Spleen (tissue), 11 donors: ENCODE data around the gene SLC16A8. TPM values are rescaled to one million over a fixed set of nuclear protein-coding genes. Genes with fewer than 3 reads are reported as not detected.

Experiments used
- DNase-seq: peaks from one replicate; pipeline ENCODE4 v3.0.0-alpha.2; 2020
- H3K27ac ChIP-seq, 8 donors: fragments of 200-600 bp; sonication (generic) in 7 of 8; 1 replicate in 4 of 8; 2 replicates in 4 of 8; pipeline versions ENCODE4 v1.5.0 to v1.8.0; 2016 to 2021; ENCODE audit warnings: inconsistent platforms in 4 of 8, mild to moderate bottlenecking in 4 of 8, moderate library complexity in 1 of 8
- H3K27me3 ChIP-seq, 7 donors: fragments of 200-600 bp; sonication (generic) in 6 of 7; replicated peaks in 1 of 7; 1 replicate in 4 of 7; 2 replicates in 3 of 7; pipeline versions ENCODE4 v1.5.0 to v1.8.0; 2016 to 2021; ENCODE audit warnings: inconsistent platforms in 3 of 7, mild to moderate bottlenecking in 1 of 7
- H3K36me3 ChIP-seq, 6 donors: fragments of 200-600 bp; sonication (generic) in 5 of 6; 1 replicate in 4 of 6; 2 replicates in 2 of 6; pipeline versions ENCODE4 v1.5.0 to v1.8.0; 2016 to 2021; ENCODE audit warnings: inconsistent platforms in 2 of 6
- H3K4me1 ChIP-seq, 6 donors: fragments of 200-600 bp; sonication (generic) in 5 of 6; 1 replicate in 3 of 6; 2 replicates in 3 of 6; pipeline versions ENCODE4 v1.5.0 to v1.8.0; 2016 to 2021; ENCODE audit warnings: inconsistent platforms in 3 of 6
- H3K4me3 ChIP-seq, 8 donors: fragments of 200-600 bp; sonication (generic) in 7 of 8; 1 replicate in 4 of 8; 2 replicates in 4 of 8; pipeline versions ENCODE4 v1.5.0 to v1.8.0; 2016 to 2021; ENCODE audit warnings: inconsistent platforms in 4 of 8, mild to moderate bottlenecking in 4 of 8, moderate library complexity in 2 of 8
- H3K9me3 ChIP-seq, 8 donors: fragments of 200-600 bp; sonication (generic) in 7 of 8; 1 replicate in 4 of 8; 2 replicates in 4 of 8; pipeline versions ENCODE4 v1.5.0 to v1.8.0; 2016 to 2021; ENCODE audit warnings: inconsistent platforms in 4 of 8
- POLR2A ChIP-seq, 3 donors: fragments of 450-650 bp; IDR thresholded peaks; one replicate each; pipeline ENCODE4 v1.5.1; 2017; ENCODE audit warnings: antibody characterized with exemption in 3 of 3, mild to moderate bottlenecking in 1 of 3
- POLR2AphosphoS5 ChIP-seq, 3 donors: sonication (generic); formaldehyde crosslinking; IDR thresholded peaks; one replicate each; pipeline ENCODE4 v1.5.1; 2017; ENCODE audit warnings: antibody characterized with exemption in 3 of 3
- WGBS, 5 donors: extraction: QIAGEN DNeasy Blood & Tissue Kit in 3 of 5; methylation state at CpG; one replicate each; pipeline versions ENCODE4 v1.1.5 to v1.1.7; 2013 to 2018; 5-methylcytosine and 5-hydroxymethylcytosine counted together
- intact Hi-C: fragments of 100-400 bp; cut with DNase I; formaldehyde crosslinking; loops from one replicate; pipeline ENCODE4 v1.15.0; 2023; ENCODE audit warnings: low total_unique reads
- polyA plus RNA-seq, 3 donors: library from polyadenylated mRNA; stranded (reverse); fragments of 200-250 nt; gene quantifications; one replicate each; pipeline ENCODE4 v1.2.1, GENCODE V29; 2013
- total RNA-seq, 7 donors: library from RNA; depleted of rRNA in 3 of 7; stranded (reverse); fragments of >200 nt in 3 of 7; fragmentation: NEBNext Ultra II Directional in 4 of 7; extraction: Animal tissue kit (Norgen Biotek cat#: 25700) in 4 of 7; gene quantifications; one replicate each; pipeline versions ENCODE4 v1.1.0 to v1.2.1, GENCODE V29; 2016 to 2021
- TF ChIP-seq, protein P1 (sequence below), 11 experiments: fragments of 200-600 bp in 7 of 11; fragments of 450-650 bp in 4 of 11; sonication (generic) in 4 of 11; IDR thresholded peaks in 8 of 11; conservative IDR thresholded peaks in 3 of 11; 1 replicate in 7 of 11; 2 replicates in 4 of 11; pipeline versions ENCODE4 v1.4.0 to v1.8.0; 2016 to 2021; ENCODE audit warnings: antibody characterized with exemption in 11 of 11, inconsistent platforms in 4 of 11, mild to moderate bottlenecking in 1 of 11
- donor health status: healthy with polysubstance abuse.
- donor health status: DM: no; HTN: no; CAD: no; lungs with moderate emphysema.
- donor health status: DM: no; HTN: no; CAD: no.
- donor health status: Bipolar disorder and iron deficiency.
- donor health status: healthy.
- donor health status: DM: no; HTN: no; CAD: no.
- donor health status: DM: yes; HTN: yes; CAD: no.

The SLC16A8 gene
- total and polyA plus RNA-seq, 10 donors, result 0.22 to 1.2 (median 0.68) TPM; not detected in 4

- H3K36me3 ChIP-seq, result peaks cover 0 to 69% (median 48%) of the 10 kb centered on the region in 6 donors
- no peak for DNase-seq
- WGBS, 5 donors, result 90 to 95% (median 94%) methylated on average over 29 to 47 of the region's 47 CpGs
Measured at GRCh38 chr22:38074181-38075104, 9.5 kb downstream of the SLC16A8 start.

GRCh38 chr22:38073150-38074130 lies 10.5 kb downstream of the SLC16A8 start:
- no peak overlapping the region for H3K4me3 ChIP-seq
- no peaks in the 10 kb centered on the region for H3K9me3 ChIP-seq
- H3K36me3 ChIP-seq, result peaks cover 0 to 79% (median 57%) of the 10 kb centered on the region in 6 donors
- no peaks in the 10 kb centered on the region for H3K27me3 ChIP-seq
- no peak for DNase-seq
- H3K27ac ChIP-seq, result no peak overlapping the region
- H3K4me1 ChIP-seq, result no peaks in the 10 kb centered on the region
- intact Hi-C loops, result no loop called here
- TF ChIP-seq, protein P1, sequence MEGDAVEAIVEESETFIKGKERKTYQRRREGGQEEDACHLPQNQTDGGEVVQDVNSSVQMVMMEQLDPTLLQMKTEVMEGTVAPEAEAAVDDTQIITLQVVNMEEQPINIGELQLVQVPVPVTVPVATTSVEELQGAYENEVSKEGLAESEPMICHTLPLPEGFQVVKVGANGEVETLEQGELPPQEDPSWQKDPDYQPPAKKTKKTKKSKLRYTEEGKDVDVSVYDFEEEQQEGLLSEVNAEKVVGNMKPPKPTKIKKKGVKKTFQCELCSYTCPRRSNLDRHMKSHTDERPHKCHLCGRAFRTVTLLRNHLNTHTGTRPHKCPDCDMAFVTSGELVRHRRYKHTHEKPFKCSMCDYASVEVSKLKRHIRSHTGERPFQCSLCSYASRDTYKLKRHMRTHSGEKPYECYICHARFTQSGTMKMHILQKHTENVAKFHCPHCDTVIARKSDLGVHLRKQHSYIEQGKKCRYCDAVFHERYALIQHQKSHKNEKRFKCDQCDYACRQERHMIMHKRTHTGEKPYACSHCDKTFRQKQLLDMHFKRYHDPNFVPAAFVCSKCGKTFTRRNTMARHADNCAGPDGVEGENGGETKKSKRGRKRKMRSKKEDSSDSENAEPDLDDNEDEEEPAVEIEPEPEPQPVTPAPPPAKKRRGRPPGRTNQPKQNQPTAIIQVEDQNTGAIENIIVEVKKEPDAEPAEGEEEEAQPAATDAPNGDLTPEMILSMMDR (IDR thresholded peaks at IDR 0.05 in 8 of 11, conservative IDR thresholded peaks at IDR 0.05 in 3 of 11), result no peak
- TF ChIP-seq POLR2A (IDR thresholded peaks at IDR 0.05) (no peak), POLR2AphosphoS5 (IDR thresholded peaks at IDR 0.05) (no peak)
- WGBS, 5 donors, result 94 to 96% (median 96%) methylated on average over 28 of the region's 28 CpGs

More at GRCh38 chr22:38074181-38075104, 9.5 kb downstream of the SLC16A8 start:
- Histone ChIP-seq H3K4me3 (no peak overlapping the region), H3K4me1 (no peaks in the 10 kb centered on the region), H3K9me3 (no peaks in the 10 kb centered on the region), H3K27me3 (no peaks in the 10 kb centered on the region), H3K27ac (no peak overlapping the region)
- TF ChIP-seq, protein P1 (IDR thresholded peaks at IDR 0.05 in 8 of 11, conservative IDR thresholded peaks at IDR 0.05 in 3 of 11), result no peak
- TF ChIP-seq POLR2A (IDR thresholded peaks at IDR 0.05), result no peak
- no peak for TF ChIP-seq POLR2AphosphoS5 (IDR thresholded peaks at IDR 0.05)
- intact Hi-C loops, result no loop called here

- no peak overlapping the region for H3K4me3 ChIP-seq
- no peak for DNase-seq
- TF ChIP-seq POLR2AphosphoS5 (IDR thresholded peaks at IDR 0.05), result peak in 1 of 3 donors; percentile 15
- TF ChIP-seq, protein P1 (IDR thresholded peaks at IDR 0.05 in 8 of 11, conservative IDR thresholded peaks at IDR 0.05 in 3 of 11), result no peak
- H3K9me3 ChIP-seq, result no peaks in the 10 kb centered on the region
- no peaks in the 10 kb centered on the region for H3K27me3 ChIP-seq
- no peaks in the 10 kb centered on the region for H3K4me1 ChIP-seq
- WGBS, 5 donors, result 93 to 98% (median 95%) methylated on average over 24 to 25 of the region's 25 CpGs
- H3K36me3 ChIP-seq, result peaks cover 0 to 88% (median 65%) of the 10 kb centered on the region in 6 donors
- intact Hi-C loops, result no loop called here
- no peak overlapping the region for H3K27ac ChIP-seq
Measured at GRCh38 chr22:38072322-38073149, 11.4 kb downstream of the SLC16A8 start.
